K562 (cell line): ENCODE data around the gene ZKSCAN5. TPM values are rescaled to one million over a fixed set of nuclear protein-coding genes. Genes with fewer than 3 reads are reported as not detected.
A peak's percentile ranks its signal among the peaks of the same experiment; 100 is the strongest.

Experiments used
- CBX3 ChIP-seq, 2 experiments: IDR thresholded peaks; 1 replicate in 1 of 2; 2 replicates in 1 of 2; pipeline ENCODE4 v1.6.1; 2012; ENCODE audit warnings: inconsistent platforms in 2 of 2, low read length in 2 of 2, borderline replicate concordance in 1 of 2, control low read depth in 1 of 2
- CHD1 ChIP-seq: fragments of 200-600 bp; sonication (generic); IDR thresholded peaks from one replicate; pipeline ENCODE4 v1.6.1; 2012; ENCODE audit warnings: mild to moderate bottlenecking, moderate library complexity, low read length, inconsistent platforms
- FOXJ2 ChIP-seq: fragments of 200-800 bp; sonication (Bioruptor generic); IDR thresholded peaks from 2 replicates; pipeline ENCODE4 v1.6.1; 2016; ENCODE audit warnings: missing genetic modification characterization, missing compliant biosample characterization
- GABPA ChIP-seq: fragments of 200-800 bp; sonication (Bioruptor generic); conservative IDR thresholded peaks from 2 replicates; pipeline ENCODE4 v1.6.1; 2016; ENCODE audit warnings: low read depth, missing genetic modification characterization, missing compliant biosample characterization
- GATAD2B ChIP-seq: fragments of 450-650 bp; IDR thresholded peaks from 2 replicates; pipeline ENCODE4 v1.6.1; 2017; ENCODE audit warnings: mild to moderate bottlenecking, borderline replicate concordance
- ILF3 ChIP-seq: fragments of 450-650 bp; IDR thresholded peaks from 2 replicates; pipeline ENCODE4 v1.6.1; 2018; ENCODE audit warnings: antibody characterized with exemption, mild to moderate bottlenecking, moderate library complexity, borderline replicate concordance
- JUND ChIP-seq, 2 experiments: IDR thresholded peaks; 2 replicates in 1 of 2; 3 replicates in 1 of 2; pipeline ENCODE4 v1.6.1; 2011; ENCODE audit warnings: borderline replicate concordance in 2 of 2, low read depth in 2 of 2, low read length in 2 of 2, improper control_type of control experiment in 1 of 2, missing biosample characterization in 1 of 2, missing genetic modification characterization in 1 of 2, missing genetic modification reagents in 1 of 2
- KAT7 ChIP-seq: sonication (generic); formaldehyde crosslinking; IDR thresholded peaks from 2 replicates; pipeline ENCODE4 v1.8.0; 2022; ENCODE audit warnings: missing genetic modification reagents, mild to moderate bottlenecking, borderline replicate concordance
- LEF1 ChIP-seq: fragments of 450-650 bp; IDR thresholded peaks from 2 replicates; pipeline ENCODE4 v1.6.1; 2016; ENCODE audit warnings: mild to moderate bottlenecking
- NELFE ChIP-seq: IDR thresholded peaks from 2 replicates; pipeline ENCODE4 v1.6.1; 2011; ENCODE audit warnings: mild to moderate bottlenecking; ENCODE audit not compliant: insufficient read depth, insufficient read length
- NRF1 ChIP-seq, 2 experiments: fragments of 450-650 bp; IDR thresholded peaks in 1 of 2; conservative IDR thresholded peaks in 1 of 2; 2 replicates each; pipeline ENCODE4 v1.6.1; 2014; ENCODE audit warnings: mild to moderate bottlenecking in 2 of 2
- PHB ChIP-seq: fragments of 250-450 bp; sonication (Bioruptor Pico); IDR thresholded peaks from 2 replicates; pipeline ENCODE4 v1.5.0; 2021
- ZNF431 ChIP-seq: sonication (generic); formaldehyde crosslinking; IDR thresholded peaks from 2 replicates; pipeline ENCODE4 v1.8.0; 2022; ENCODE audit warnings: mild to moderate bottlenecking, missing genetic modification reagents
- ZNF717 ChIP-seq: fragments of 250-450 bp; sonication (Bioruptor Pico); IDR thresholded peaks from 2 replicates; pipeline ENCODE4 v1.5.0; 2021
- polyA plus RNA-seq, 8 experiments: library from polyadenylated mRNA; depleted of rRNA in 4 of 8; stranded (reverse) in 5 of 8; unstranded in 3 of 8; fragments of >200 nt; fragmentation: Nextera tagmentation in 2 of 8; fragmentation: Illumina TruSeq in 1 of 8; extraction: Ambion mirVana in 2 of 8; extraction: Trizol in 1 of 8; gene quantifications; 2 replicates each; pipeline versions ENCODE4 v1.2.1 to v1.2.3, GENCODE V29; 2011 to 2014; ENCODE audit warnings: inconsistent platforms in 1 of 8, missing spikeins in 1 of 8
- total RNA-seq, 7 experiments: library from RNA; depleted of rRNA in 6 of 7; stranded (reverse); fragments of >200 nt in 6 of 7; fragmentation: Illumina TruSeq in 2 of 7; extraction: Trizol in 2 of 7; gene quantifications; 2 replicates each; pipeline versions ENCODE4 v1.2.1 to v1.2.3, GENCODE V29; 2011 to 2021; ENCODE audit warnings: low replicate concordance in 1 of 7
- TF ChIP-seq, protein P1 (sequence below): fragments of 450-650 bp; formaldehyde crosslinking; IDR thresholded peaks from 2 replicates; pipeline ENCODE4 v1.4.0; 2020; ENCODE audit warnings: mild to moderate bottlenecking, moderate library complexity
- TF ChIP-seq, protein P2 (sequence below): IDR thresholded peaks from 2 replicates; pipeline ENCODE4 v1.6.1; 2011; ENCODE audit not compliant: insufficient read length; ENCODE audit errors: extremely low read depth
- TF ChIP-seq, protein P3 (sequence below), 2 experiments: fragments of 450-650 bp in 1 of 2; sonication (generic) in 1 of 2; formaldehyde crosslinking in 1 of 2; IDR thresholded peaks in 1 of 2; conservative IDR thresholded peaks in 1 of 2; 2 replicates each; pipeline versions ENCODE4 v1.6.1 to v1.8.1; 2016 to 2023; ENCODE audit warnings: mild to moderate bottlenecking in 2 of 2, moderate library complexity in 2 of 2, inconsistent platforms in 1 of 2, missing genetic modification reagents in 1 of 2
- TF ChIP-seq, protein P4 (sequence below): fragments of 250-450 bp; sonication (Bioruptor Pico); IDR thresholded peaks from 2 replicates; pipeline ENCODE4 v1.5.0; 2020; ENCODE audit warnings: mild to moderate bottlenecking, borderline replicate concordance

ZKSCAN5 gene
- total and polyA plus RNA-seq, 9 of the 15 experiments (the other 6 are each of a cell fraction or from before 2014, with no cell fraction given): 4.2 to 19.0 (median 15.0) TPM

DNA sequence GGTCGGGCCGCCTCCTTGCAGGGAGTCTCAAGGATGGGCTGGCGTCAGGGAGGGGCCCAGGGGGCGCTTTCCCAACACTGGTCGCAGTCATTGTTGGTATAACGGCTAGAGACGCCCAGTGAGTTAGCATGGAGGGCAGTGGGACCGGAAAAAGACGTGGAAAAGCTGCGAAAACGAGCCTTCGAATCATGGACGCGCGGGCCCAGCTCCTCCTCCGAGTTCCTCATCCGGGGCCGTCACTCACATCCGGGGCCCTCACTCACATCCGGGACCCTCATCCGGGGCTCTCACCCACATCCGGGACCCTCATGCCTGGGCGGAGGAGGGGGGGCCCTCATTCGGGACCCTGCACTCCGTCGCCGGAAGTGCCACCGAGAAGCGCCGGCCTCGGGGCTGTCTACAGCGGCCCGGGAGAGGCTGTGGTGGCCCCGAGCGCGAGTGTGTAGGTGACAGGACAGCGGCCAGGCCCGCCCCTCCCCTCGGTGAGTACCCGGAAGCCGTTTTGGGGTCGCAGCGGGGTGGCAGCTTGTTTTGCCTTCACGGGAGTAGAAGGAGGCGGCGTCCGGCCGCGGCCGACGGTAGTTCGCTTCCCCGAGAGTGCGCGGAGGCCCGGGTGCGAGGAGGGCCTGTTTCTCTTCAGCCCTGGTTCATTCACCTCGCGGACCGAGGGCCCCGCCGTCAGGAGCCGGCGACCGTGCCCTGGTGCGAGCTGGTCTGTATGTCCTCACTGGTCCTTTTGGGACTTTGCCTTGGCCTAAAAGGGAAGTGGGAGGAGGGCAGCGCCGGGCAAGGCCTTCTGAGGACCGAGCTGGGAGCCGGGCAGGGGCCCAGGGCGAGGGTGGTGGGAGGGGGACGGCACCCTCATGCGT lies 54.1 kb downstream of the ZKSCAN5 start, which contains the start of gene ZNF655 (continued):
- TF ChIP-seq CBX3 (IDR thresholded peaks at IDR 0.05; ENCODE audit: borderline replicate concordance in 1 of 2, low read length in 2 of 2) (0 out of 3 replicates have a peak, but pooled peaks of 1 of the 2 experiments have one; percentile 29), PHB (CRISPR knock-in tag) (0 out of 2 replicates have a peak, but pooled peaks have one; percentile 13), JUND (IDR thresholded peaks at IDR 0.05; ENCODE audit: borderline replicate concordance, low read depth, low read length) (peak; percentile 67), JUND (tag; IDR thresholded peaks at IDR 0.05; ENCODE audit: borderline replicate concordance, low read depth, low read length) (no peak; the same call in 2 of the 3 replicates), GATAD2B (peak; percentile 61), ZNF431 (CRISPR knock-in tag) (0 out of 2 replicates have a peak, but pooled peaks have one; percentile 17), LEF1 (0 out of 2 replicates have a peak, but pooled peaks have one; percentile 17), NRF1 (conservative IDR thresholded peaks at IDR 0.05 in 1 of 2, IDR thresholded peaks at IDR 0.05 in 1 of 2) (peak; percentile 50 to 57), KAT7 (CRISPR knock-in tag) (peak; percentile 74; the same call in 1 of the 2 replicates), ILF3 (no peak; the same call in 1 of the 2 replicates), FOXJ2 (tag) (no peak), ZNF717 (CRISPR knock-in tag) (no peak), GABPA (tag) (peak; percentile 95), NELFE (peak; percentile 58), CHD1 (peak; percentile 72)
- TF ChIP-seq, protein P1, sequence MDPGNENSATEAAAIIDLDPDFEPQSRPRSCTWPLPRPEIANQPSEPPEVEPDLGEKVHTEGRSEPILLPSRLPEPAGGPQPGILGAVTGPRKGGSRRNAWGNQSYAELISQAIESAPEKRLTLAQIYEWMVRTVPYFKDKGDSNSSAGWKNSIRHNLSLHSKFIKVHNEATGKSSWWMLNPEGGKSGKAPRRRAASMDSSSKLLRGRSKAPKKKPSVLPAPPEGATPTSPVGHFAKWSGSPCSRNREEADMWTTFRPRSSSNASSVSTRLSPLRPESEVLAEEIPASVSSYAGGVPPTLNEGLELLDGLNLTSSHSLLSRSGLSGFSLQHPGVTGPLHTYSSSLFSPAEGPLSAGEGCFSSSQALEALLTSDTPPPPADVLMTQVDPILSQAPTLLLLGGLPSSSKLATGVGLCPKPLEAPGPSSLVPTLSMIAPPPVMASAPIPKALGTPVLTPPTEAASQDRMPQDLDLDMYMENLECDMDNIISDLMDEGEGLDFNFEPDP: peak; percentile 61; the same call in 1 of the 2 replicates
- TF ChIP-seq, protein P2, sequence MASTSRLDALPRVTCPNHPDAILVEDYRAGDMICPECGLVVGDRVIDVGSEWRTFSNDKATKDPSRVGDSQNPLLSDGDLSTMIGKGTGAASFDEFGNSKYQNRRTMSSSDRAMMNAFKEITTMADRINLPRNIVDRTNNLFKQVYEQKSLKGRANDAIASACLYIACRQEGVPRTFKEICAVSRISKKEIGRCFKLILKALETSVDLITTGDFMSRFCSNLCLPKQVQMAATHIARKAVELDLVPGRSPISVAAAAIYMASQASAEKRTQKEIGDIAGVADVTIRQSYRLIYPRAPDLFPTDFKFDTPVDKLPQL: peak; percentile 39
- TF ChIP-seq, protein P3, sequence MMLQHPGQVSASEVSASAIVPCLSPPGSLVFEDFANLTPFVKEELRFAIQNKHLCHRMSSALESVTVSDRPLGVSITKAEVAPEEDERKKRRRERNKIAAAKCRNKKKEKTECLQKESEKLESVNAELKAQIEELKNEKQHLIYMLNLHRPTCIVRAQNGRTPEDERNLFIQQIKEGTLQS (IDR thresholded peaks at IDR 0.05): no peak
- TF ChIP-seq, protein P3 (CRISPR knock-in tag; conservative IDR thresholded peaks at IDR 0.05): peak; percentile 80; the same call in 1 of the 2 replicates
- TF ChIP-seq, protein P4, sequence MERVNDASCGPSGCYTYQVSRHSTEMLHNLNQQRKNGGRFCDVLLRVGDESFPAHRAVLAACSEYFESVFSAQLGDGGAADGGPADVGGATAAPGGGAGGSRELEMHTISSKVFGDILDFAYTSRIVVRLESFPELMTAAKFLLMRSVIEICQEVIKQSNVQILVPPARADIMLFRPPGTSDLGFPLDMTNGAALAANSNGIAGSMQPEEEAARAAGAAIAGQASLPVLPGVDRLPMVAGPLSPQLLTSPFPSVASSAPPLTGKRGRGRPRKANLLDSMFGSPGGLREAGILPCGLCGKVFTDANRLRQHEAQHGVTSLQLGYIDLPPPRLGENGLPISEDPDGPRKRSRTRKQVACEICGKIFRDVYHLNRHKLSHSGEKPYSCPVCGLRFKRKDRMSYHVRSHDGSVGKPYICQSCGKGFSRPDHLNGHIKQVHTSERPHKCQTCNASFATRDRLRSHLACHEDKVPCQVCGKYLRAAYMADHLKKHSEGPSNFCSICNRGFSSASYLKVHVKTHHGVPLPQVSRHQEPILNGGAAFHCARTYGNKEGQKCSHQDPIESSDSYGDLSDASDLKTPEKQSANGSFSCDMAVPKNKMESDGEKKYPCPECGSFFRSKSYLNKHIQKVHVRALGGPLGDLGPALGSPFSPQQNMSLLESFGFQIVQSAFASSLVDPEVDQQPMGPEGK: 0 out of 2 replicates have a peak, but pooled peaks have one; percentile 41
